DMS79 treated with DMSO at 0.1 percent for 48 hours (cell line): ENCODE results near the gene SYT14.
A peak's percentile ranks its signal among the peaks of the same experiment; 100 is the strongest.
"Not testable (repeated sequence)": the region's sequence is repeated elsewhere in the genome, so short reads cannot be mapped to it uniquely, and the experiment has no call there.

Experiments used
- DNase-seq: peaks from one replicate; lab custom pipeline; 2025; lab: John Stamatoyannopoulos, UW

SYT14 gene

GRCh38 chr1:209937996-209938959, at the start of gene SYT14:
Gene SYT14, plus strand, starts transcription at chr1:209938217. Its CDS starts 48 bp downstream, at chr1:209938265.
- peak; percentile 73 for DNase-seq

GRCh38 chr1:209888291-209889076, 49.5 kb upstream of the SYT14 start:
- not testable (repeated sequence) for DNase-seq

- no peak for DNase-seq
These were observed 49.0 kb upstream of the SYT14 start for GRCh38 chr1:209889077-209889418.

GRCh38 chr1:209890641-209891330, 47.2 kb upstream of the SYT14 start:
- DNase-seq = no peak

GRCh38 chr1:209893751-209894150, 44.3 kb upstream of the SYT14 start:
- no peak for DNase-seq

- DNase-seq = no peak
These were observed 42.3 kb upstream of the SYT14 start for GRCh38 chr1:209895709-209896108.

- no peak for DNase-seq
These were observed 41.7 kb upstream of the SYT14 start for GRCh38 chr1:209896346-209896745.

- DNase-seq = not testable (repeated sequence)
These were observed 39.7 kb upstream of the SYT14 start for GRCh38 chr1:209898271-209898670.

GRCh38 chr1:209898851-209899250, 39.2 kb upstream of the SYT14 start:
- not testable (repeated sequence) for DNase-seq

- no peak for DNase-seq
These were observed 38.1 kb upstream of the SYT14 start for GRCh38 chr1:209899948-209900347.

- no peak for DNase-seq
These were observed 37.3 kb upstream of the SYT14 start for GRCh38 chr1:209900734-209901133.

- DNase-seq = no peak
These were observed 36.8 kb upstream of the SYT14 start for GRCh38 chr1:209901211-209901610.

GRCh38 chr1:209904774-209905173, 33.2 kb upstream of the SYT14 start:
- not testable (repeated sequence) for DNase-seq

GRCh38 chr1:209911746-209912145, 26.3 kb upstream of the SYT14 start:
- no peak for DNase-seq

- no peak for DNase-seq
These were observed 25.7 kb upstream of the SYT14 start for GRCh38 chr1:209912306-209912705.

GRCh38 chr1:209919637-209920036, 18.4 kb upstream of the SYT14 start:
- not testable (repeated sequence) for DNase-seq

GRCh38 chr1:209920844-209921243, 17.2 kb upstream of the SYT14 start:
- no peak for DNase-seq

- DNase-seq = no peak
These were observed 13.6 kb upstream of the SYT14 start for GRCh38 chr1:209924390-209924789.

- peak; percentile 99 for DNase-seq
These were observed 12.0 kb upstream of the SYT14 start for GRCh38 chr1:209926045-209926444.

- DNase-seq = no peak
These were observed 10.6 kb upstream of the SYT14 start for GRCh38 chr1:209927466-209927865.

GRCh38 chr1:209929751-209930150, 8.3 kb upstream of the SYT14 start:
- DNase-seq = no peak

- DNase-seq = no peak
These were observed 6.9 kb upstream of the SYT14 start for GRCh38 chr1:209931141-209931540.
